ENCODE measurements around the gene BAIAP2. TPM values are rescaled to one million over a fixed set of nuclear protein-coding genes. Genes with fewer than 3 reads are reported as not detected.

The BAIAP2 gene
- total and polyA plus RNA-seq, 2 of the 13 experiments (the other 11 are each of a cell fraction or from before 2014, with no cell fraction given): 22.5 to 24.0 TPM

DNA sequence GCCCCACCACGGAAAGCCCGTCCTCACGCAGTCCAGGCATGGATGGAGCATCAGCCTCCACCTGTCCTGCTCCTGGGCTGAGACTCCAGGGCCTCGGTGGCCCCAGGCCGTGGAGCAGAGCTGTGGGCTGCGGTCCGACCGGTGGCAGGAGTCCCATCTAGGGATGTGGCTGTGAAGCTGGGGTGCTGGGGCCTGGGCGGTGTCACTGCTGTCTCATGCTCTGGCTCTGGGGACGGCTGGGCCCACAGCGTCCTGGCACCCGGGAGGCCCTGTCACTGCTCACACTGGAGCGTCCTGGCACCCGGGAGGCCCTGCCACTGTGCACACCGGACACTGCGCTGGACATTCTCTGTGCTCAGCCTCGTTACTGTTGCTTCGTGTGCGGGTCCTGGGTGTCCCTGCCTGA lies 8.4 kb downstream of the BAIAP2 start (continued):
- TF ChIP-seq ATF4 (CRISPR knock-in tag; IDR thresholded peaks at IDR 0.05) (no peak), ZNF296 (CRISPR knock-in tag; conservative IDR thresholded peaks at IDR 0.05) (no peak), CCAR2 (optimal IDR thresholded peaks at IDR 0.05; ENCODE audit: low read depth, low read length) (no peak), ZNF33B (CRISPR knock-in tag; IDR thresholded peaks at IDR 0.05) (peak; percentile 17; the same call in 1 of the 2 replicates), ZC3H4 (CRISPR knock-in tag; IDR thresholded peaks at IDR 0.05; ENCODE audit: borderline replicate concordance) (no peak), IRF2 (CRISPR knock-in tag; IDR thresholded peaks at IDR 0.05) (no peak), THAP8 (CRISPR knock-in tag; IDR thresholded peaks at IDR 0.05; ENCODE audit: borderline replicate concordance) (no peak), ATF6 (CRISPR knock-in tag; conservative IDR thresholded peaks at IDR 0.05) (no peak), HOXA9 (CRISPR knock-in tag; IDR thresholded peaks at IDR 0.05; ENCODE audit: borderline replicate concordance) (no peak), ZNF441 (CRISPR knock-in tag; IDR thresholded peaks at IDR 0.05; ENCODE audit: borderline replicate concordance) (no peak), JARID2 (CRISPR knock-in tag; IDR thresholded peaks at IDR 0.05; ENCODE audit: insufficient replicate concordance) (no peak), ZNF781 (CRISPR knock-in tag; IDR thresholded peaks at IDR 0.05; ENCODE audit: borderline replicate concordance, not compliant biosample characterization) (peak; percentile 79), ZBTB42 (CRISPR knock-in tag; IDR thresholded peaks at IDR 0.05) (0 out of 2 replicates have a peak, but pooled peaks have one; percentile 18), ZNF17 (CRISPR knock-in tag; IDR thresholded peaks at IDR 0.05) (no peak), GZF1 (CRISPR knock-in tag; IDR thresholded peaks at IDR 0.05) (no peak; the same call in 1 of the 2 replicates), CHCHD3 (CRISPR knock-in tag; IDR thresholded peaks at IDR 0.05) (peak; percentile 36; the same call in 1 of the 2 replicates), ZNF737 (CRISPR knock-in tag; IDR thresholded peaks at IDR 0.05; ENCODE audit: borderline replicate concordance) (no peak), TBX2 (CRISPR knock-in tag; IDR thresholded peaks at IDR 0.05; ENCODE audit: borderline replicate concordance) (no peak; the same call in 1 of the 2 replicates), MAZ (IDR thresholded peaks at IDR 0.05; ENCODE audit: borderline replicate concordance, low read depth, low read length) (no peak), MAZ (CRISPR knock-in tag; IDR thresholded peaks at IDR 0.05; ENCODE audit: low read depth) (no peak; the same call in 1 of the 2 replicates), ZFP37 (CRISPR knock-in tag; IDR thresholded peaks at IDR 0.05; ENCODE audit: borderline replicate concordance) (no peak), NFRKB (IDR thresholded peaks at IDR 0.05) (no peak)
- TF ChIP-seq, protein P1, sequence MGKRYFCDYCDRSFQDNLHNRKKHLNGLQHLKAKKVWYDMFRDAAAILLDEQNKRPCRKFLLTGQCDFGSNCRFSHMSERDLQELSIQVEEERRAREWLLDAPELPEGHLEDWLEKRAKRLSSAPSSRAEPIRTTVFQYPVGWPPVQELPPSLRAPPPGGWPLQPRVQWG (CRISPR knock-in tag; IDR thresholded peaks at IDR 0.05; ENCODE audit: borderline replicate concordance, low read depth): no peak
- TF ChIP-seq, protein P2, sequence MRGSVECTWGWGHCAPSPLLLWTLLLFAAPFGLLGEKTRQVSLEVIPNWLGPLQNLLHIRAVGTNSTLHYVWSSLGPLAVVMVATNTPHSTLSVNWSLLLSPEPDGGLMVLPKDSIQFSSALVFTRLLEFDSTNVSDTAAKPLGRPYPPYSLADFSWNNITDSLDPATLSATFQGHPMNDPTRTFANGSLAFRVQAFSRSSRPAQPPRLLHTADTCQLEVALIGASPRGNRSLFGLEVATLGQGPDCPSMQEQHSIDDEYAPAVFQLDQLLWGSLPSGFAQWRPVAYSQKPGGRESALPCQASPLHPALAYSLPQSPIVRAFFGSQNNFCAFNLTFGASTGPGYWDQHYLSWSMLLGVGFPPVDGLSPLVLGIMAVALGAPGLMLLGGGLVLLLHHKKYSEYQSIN (CRISPR knock-in tag; IDR thresholded peaks at IDR 0.05; ENCODE audit: borderline replicate concordance): no peak
